ENCODE data around the gene HPX. TPM values are rescaled to one million over a fixed set of nuclear protein-coding genes. Genes with fewer than 3 reads are reported as not detected.
A peak's percentile ranks its signal among the peaks of the same experiment; 100 is the strongest.

The HPX gene
- polyA plus RNA-seq, 2 of the 4 experiments (the other 2 are of a cell fraction), result 0.66 to 0.70 TPM

DNA sequence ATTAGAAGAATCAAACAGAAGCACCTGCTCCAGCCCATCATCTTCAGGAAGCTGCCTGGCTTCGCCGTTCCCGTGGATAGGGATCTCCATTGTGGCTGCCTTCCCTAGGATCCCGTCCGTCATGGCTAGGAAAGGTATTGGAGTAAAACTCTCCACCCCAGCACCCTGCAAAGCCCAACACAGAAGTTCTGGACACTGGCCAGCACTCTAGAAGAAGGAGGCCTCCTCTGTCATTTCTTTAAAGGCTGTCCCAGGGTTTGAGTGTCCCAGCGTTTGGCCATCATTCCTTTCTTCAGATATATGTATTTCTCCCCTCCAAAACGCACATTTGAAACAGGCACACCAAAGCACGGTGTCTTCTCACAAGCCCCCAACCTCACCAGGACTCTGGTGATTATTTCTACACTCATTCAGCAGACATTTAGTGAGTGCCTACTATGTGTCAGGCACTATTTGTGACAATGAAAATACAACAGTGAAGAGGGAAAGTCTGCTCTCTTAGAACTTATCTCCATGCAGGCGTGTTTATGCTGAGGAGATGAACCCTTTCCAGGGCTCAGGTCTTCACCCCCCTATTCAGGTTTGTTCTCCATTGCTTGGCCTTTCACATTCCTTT lies 39.6 kb upstream of the HPX start:
- FAIRE-seq, result no peak
- Histone ChIP-seq H3K4me2 (peak overlapping the region; percentile 92), H3K4me1 (peaks cover 32% of the 10 kb centered on the region), H3K9me3 (no peaks in the 10 kb centered on the region), H3K27ac (peak overlapping the region; percentile 86 to 94), H3K4me3 (peak overlapping the region; percentile 90)
- WGBS (ENCODE audit: missing lambda C conversion rate), result 60% methylated on average over 9 of the region's 9 CpGs
- ATAC-seq, result no peak
- no peak for DNase-seq (ENCODE audit: low read depth in 1 of 2, low spot score in 1 of 2)
- POLR2A ChIA-PET, result interaction anchor here (1.0 kb wide), 1 partner anchor 124 kb away, joined by 4 read pairs; the partner anchor contains the start of gene ILK
- CTCF ChIA-PET, result interaction anchor here (2.4 kb wide), 1 partner anchor 102 kb away, joined by 10 read pairs; no protein-coding TSS in a partner anchor
- TF ChIP-seq POLR2AphosphoS2 (conservative IDR thresholded peaks at IDR 0.05; ENCODE audit: low read length) (no peak), SMC3 (IDR thresholded peaks at IDR 0.05) (no peak), CHD2 (IDR thresholded peaks at IDR 0.05; ENCODE audit: low read length, partially characterized antibody) (no peak), RNF2 (IDR thresholded peaks at IDR 0.05; ENCODE audit: borderline replicate concordance, low read depth) (no peak), FOXS1 (CRISPR knock-in tag; IDR thresholded peaks at IDR 0.05) (no peak), ZFP36 (IDR thresholded peaks at IDR 0.05; ENCODE audit: borderline replicate concordance, partially characterized antibody) (no peak), HEYL (CRISPR knock-in tag; IDR thresholded peaks at IDR 0.05) (no peak), ESRRA (IDR thresholded peaks at IDR 0.05; ENCODE audit: borderline replicate concordance, low read length) (no peak), MAZ (IDR thresholded peaks at IDR 0.05; ENCODE audit: borderline replicate concordance, low read depth, low read length) (no peak), KDM1A (IDR thresholded peaks at IDR 0.05; ENCODE audit: low read depth) (no peak), KDM5A (IDR thresholded peaks at IDR 0.05) (no peak), TFCP2L1 (CRISPR knock-in tag; IDR thresholded peaks at IDR 0.05) (no peak), TP53 (CRISPR knock-in tag; IDR thresholded peaks at IDR 0.05) (no peak)
- TF ChIP-seq, protein P1, sequence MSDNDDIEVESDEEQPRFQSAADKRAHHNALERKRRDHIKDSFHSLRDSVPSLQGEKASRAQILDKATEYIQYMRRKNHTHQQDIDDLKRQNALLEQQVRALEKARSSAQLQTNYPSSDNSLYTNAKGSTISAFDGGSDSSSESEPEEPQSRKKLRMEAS (IDR thresholded peaks at IDR 0.05), result no peak
- TF ChIP-seq, protein P2, sequence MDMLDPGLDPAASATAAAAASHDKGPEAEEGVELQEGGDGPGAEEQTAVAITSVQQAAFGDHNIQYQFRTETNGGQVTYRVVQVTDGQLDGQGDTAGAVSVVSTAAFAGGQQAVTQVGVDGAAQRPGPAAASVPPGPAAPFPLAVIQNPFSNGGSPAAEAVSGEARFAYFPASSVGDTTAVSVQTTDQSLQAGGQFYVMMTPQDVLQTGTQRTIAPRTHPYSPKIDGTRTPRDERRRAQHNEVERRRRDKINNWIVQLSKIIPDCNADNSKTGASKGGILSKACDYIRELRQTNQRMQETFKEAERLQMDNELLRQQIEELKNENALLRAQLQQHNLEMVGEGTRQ (IDR thresholded peaks at IDR 0.05), result no peak
- TF ChIP-seq, protein P3, sequence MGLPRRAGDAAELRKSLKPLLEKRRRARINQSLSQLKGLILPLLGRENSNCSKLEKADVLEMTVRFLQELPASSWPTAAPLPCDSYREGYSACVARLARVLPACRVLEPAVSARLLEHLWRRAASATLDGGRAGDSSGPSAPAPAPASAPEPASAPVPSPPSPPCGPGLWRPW (IDR thresholded peaks at IDR 0.05), result no peak
- TF ChIP-seq, protein P4, sequence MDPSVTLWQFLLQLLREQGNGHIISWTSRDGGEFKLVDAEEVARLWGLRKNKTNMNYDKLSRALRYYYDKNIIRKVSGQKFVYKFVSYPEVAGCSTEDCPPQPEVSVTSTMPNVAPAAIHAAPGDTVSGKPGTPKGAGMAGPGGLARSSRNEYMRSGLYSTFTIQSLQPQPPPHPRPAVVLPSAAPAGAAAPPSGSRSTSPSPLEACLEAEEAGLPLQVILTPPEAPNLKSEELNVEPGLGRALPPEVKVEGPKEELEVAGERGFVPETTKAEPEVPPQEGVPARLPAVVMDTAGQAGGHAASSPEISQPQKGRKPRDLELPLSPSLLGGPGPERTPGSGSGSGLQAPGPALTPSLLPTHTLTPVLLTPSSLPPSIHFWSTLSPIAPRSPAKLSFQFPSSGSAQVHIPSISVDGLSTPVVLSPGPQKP (IDR thresholded peaks at IDR 0.05; ENCODE audit: low read depth, low read length), result no peak
- TF ChIP-seq, protein P5, sequence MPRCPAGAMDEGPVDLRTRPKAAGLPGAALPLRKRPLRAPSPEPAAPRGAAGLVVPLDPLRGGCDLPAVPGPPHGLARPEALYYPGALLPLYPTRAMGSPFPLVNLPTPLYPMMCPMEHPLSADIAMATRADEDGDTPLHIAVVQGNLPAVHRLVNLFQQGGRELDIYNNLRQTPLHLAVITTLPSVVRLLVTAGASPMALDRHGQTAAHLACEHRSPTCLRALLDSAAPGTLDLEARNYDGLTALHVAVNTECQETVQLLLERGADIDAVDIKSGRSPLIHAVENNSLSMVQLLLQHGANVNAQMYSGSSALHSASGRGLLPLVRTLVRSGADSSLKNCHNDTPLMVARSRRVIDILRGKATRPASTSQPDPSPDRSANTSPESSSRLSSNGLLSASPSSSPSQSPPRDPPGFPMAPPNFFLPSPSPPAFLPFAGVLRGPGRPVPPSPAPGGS (IDR thresholded peaks at IDR 0.05), result no peak

DNA sequence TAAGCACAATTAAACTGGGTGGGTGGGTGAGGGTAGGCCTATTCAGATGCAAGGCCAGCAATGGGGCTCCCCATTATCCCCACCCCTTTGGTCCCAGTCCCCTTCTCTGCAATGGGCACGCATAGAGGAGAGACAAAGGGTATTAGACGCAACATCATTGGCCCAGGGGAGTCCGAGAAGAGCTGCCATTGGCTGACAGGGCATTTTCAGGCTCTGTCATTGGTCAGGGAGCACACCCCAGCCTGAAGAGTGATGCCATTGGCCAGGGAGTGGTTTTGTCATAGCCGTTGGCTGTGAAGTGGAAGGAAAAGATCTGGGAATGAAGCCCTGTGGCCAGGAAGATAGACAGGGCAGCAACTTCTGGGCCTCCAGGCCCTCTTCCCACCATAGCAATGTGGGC lies 35.8 kb upstream of the HPX start:
- ATAC-seq (no peak), DNase-seq (ENCODE audit: low read depth in 1 of 2, low spot score in 1 of 2) (no peak), FAIRE-seq (no peak)
- ChIA-PET POLR2A (no interaction called here), CTCF (interaction anchor here (0.6 to 4.2 kb wide), 6 partner anchors 9 to 114 kb away, joined by 3 to 22 read pairs (median 5); no protein-coding TSS in a partner anchor)
- no peaks in the 10 kb centered on the region for H3K9me3 ChIP-seq
- no peak overlapping the region for H3K27ac ChIP-seq
- peaks cover 42% of the 10 kb centered on the region for H3K4me1 ChIP-seq
- no peak for TF ChIP-seq BHLHE40 (IDR thresholded peaks at IDR 0.05; ENCODE audit: low read depth, low read length)
- no peak for TF ChIP-seq RFX5 (IDR thresholded peaks at IDR 0.05)
- TF ChIP-seq POLR2AphosphoS2 (conservative IDR thresholded peaks at IDR 0.05; ENCODE audit: low read length), result no peak
- TF ChIP-seq ESRRA (IDR thresholded peaks at IDR 0.05; ENCODE audit: borderline replicate concordance, low read length), result no peak
- no peak for TF ChIP-seq MAFK (IDR thresholded peaks at IDR 0.05; ENCODE audit: partially characterized antibody)
- no peak for TF ChIP-seq GATA3 (IDR thresholded peaks at IDR 0.05; ENCODE audit: borderline replicate concordance)
- TF ChIP-seq, protein P6, sequence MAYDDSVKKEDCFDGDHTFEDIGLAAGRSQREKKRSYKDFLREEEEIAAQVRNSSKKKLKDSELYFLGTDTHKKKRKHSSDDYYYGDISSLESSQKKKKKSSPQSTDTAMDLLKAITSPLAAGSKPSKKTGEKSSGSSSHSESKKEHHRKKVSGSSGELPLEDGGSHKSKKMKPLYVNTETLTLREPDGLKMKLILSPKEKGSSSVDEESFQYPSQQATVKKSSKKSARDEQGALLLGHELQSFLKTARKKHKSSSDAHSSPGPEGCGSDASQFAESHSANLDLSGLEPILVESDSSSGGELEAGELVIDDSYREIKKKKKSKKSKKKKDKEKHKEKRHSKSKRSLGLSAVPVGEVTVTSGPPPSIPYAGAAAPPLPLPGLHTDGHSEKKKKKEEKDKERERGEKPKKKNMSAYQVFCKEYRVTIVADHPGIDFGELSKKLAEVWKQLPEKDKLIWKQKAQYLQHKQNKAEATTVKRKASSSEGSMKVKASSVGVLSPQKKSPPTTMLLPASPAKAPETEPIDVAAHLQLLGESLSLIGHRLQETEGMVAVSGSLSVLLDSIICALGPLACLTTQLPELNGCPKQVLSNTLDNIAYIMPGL (CRISPR knock-in tag; IDR thresholded peaks at IDR 0.05; ENCODE audit: borderline replicate concordance), result no peak
- TF ChIP-seq EP300 (IDR thresholded peaks at IDR 0.05), result no peak
- TF ChIP-seq NPAS2 (CRISPR knock-in tag; IDR thresholded peaks at IDR 0.05; ENCODE audit: borderline replicate concordance), result no peak
- no peak for TF ChIP-seq CBX2 (IDR thresholded peaks at IDR 0.05; ENCODE audit: borderline replicate concordance, low read depth)
- no peak for TF ChIP-seq HDAC2 (IDR thresholded peaks at IDR 0.05)
- TF ChIP-seq, protein P7, sequence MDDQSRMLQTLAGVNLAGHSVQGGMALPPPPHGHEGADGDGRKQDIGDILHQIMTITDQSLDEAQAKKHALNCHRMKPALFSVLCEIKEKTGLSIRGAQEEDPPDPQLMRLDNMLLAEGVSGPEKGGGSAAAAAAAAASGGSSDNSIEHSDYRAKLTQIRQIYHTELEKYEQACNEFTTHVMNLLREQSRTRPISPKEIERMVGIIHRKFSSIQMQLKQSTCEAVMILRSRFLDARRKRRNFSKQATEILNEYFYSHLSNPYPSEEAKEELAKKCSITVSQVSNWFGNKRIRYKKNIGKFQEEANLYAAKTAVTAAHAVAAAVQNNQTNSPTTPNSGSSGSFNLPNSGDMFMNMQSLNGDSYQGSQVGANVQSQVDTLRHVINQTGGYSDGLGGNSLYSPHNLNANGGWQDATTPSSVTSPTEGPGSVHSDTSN (IDR thresholded peaks at IDR 0.05), result no peak
- TF ChIP-seq FOSL2 (IDR thresholded peaks at IDR 0.05), result no peak
- no peak for TF ChIP-seq FOSL2 (CRISPR knock-in tag; IDR thresholded peaks at IDR 0.05)
- no peak for TF ChIP-seq MYC (IDR thresholded peaks at IDR 0.05; ENCODE audit: borderline replicate concordance, low read length)
- no peak for TF ChIP-seq PHF8 (IDR thresholded peaks at IDR 0.05; ENCODE audit: borderline replicate concordance, low read depth)
- TF ChIP-seq HOXA7 (CRISPR knock-in tag; IDR thresholded peaks at IDR 0.05), result no peak
- no peak overlapping the region for H3K4me3 ChIP-seq
- 93% methylated on average over 4 of the region's 4 CpGs for WGBS (ENCODE audit: missing lambda C conversion rate)
- H3K4me2 ChIP-seq, result no peak overlapping the region
